ENCODE results near the gene B3GNT3. TPM values are rescaled to one million over a fixed set of nuclear protein-coding genes. Genes with fewer than 3 reads are reported as not detected.

The B3GNT3 gene
- total RNA-seq, 1 donor from 2014 or later: not detected

- Mint-ChIP-seq H3K9me3 (ENCODE audit: unreplicated experiment) (no peaks in the 10 kb centered on the region), H3K36me3 (ENCODE audit: unreplicated experiment) (no peaks in the 10 kb centered on the region), H3K4me3 (ENCODE audit: unreplicated experiment) (no peak overlapping the region), H3K27ac (ENCODE audit: unreplicated experiment) (no peak overlapping the region), H3K27me3 (ENCODE audit: unreplicated experiment) (no peaks in the 10 kb centered on the region), H3K4me1 (ENCODE audit: unreplicated experiment) (peaks cover 4% of the 10 kb centered on the region)
- DNase-seq (ENCODE audit: extremely low spot score, unreplicated experiment): no peak
- TF ChIP-seq CTCF (IDR thresholded peaks at IDR 0.05): no peak
These were observed 7.5 kb upstream of the B3GNT3 start for GRCh38 chr19:17787274-17787913.

- Mint-ChIP-seq H3K27me3 (ENCODE audit: unreplicated experiment) (peaks cover 3% of the 10 kb centered on the region), H3K36me3 (ENCODE audit: unreplicated experiment) (no peaks in the 10 kb centered on the region), H3K27ac (ENCODE audit: unreplicated experiment) (no peak overlapping the region), H3K9me3 (ENCODE audit: unreplicated experiment) (no peaks in the 10 kb centered on the region), H3K4me1 (ENCODE audit: unreplicated experiment) (peaks cover 4% of the 10 kb centered on the region), H3K4me3 (ENCODE audit: unreplicated experiment) (no peak overlapping the region)
- DNase-seq (ENCODE audit: extremely low spot score, unreplicated experiment): no peak
- TF ChIP-seq CTCF (IDR thresholded peaks at IDR 0.05): no peak
These were observed 6.3 kb upstream of the B3GNT3 start for GRCh38 chr19:17788632-17789031.

- H3K36me3 Mint-ChIP-seq (ENCODE audit: unreplicated experiment): no peaks in the 10 kb centered on the region
- H3K4me3 Mint-ChIP-seq (ENCODE audit: unreplicated experiment): no peak overlapping the region
- H3K27me3 Mint-ChIP-seq (ENCODE audit: unreplicated experiment): peaks cover 15% of the 10 kb centered on the region
- H3K4me1 Mint-ChIP-seq (ENCODE audit: unreplicated experiment): peaks cover 9% of the 10 kb centered on the region
- DNase-seq (ENCODE audit: extremely low spot score, unreplicated experiment): no peak
- TF ChIP-seq CTCF (IDR thresholded peaks at IDR 0.05): no peak
- H3K9me3 Mint-ChIP-seq (ENCODE audit: unreplicated experiment): no peaks in the 10 kb centered on the region
- H3K27ac Mint-ChIP-seq (ENCODE audit: unreplicated experiment): no peak overlapping the region
These were observed 4.7 kb upstream of the B3GNT3 start for GRCh38 chr19:17790059-17790780.

GRCh38 chr19:17794412-17794730 lies 567 bp upstream of the B3GNT3 start:
- Mint-ChIP-seq H3K4me1 (ENCODE audit: unreplicated experiment) (peaks cover 13% of the 10 kb centered on the region), H3K27me3 (ENCODE audit: unreplicated experiment) (peaks cover 18% of the 10 kb centered on the region), H3K4me3 (ENCODE audit: unreplicated experiment) (no peak overlapping the region)

More at GRCh38 chr19:17794412-17794730, 567 bp upstream of the B3GNT3 start:
- Mint-ChIP-seq H3K27ac (ENCODE audit: unreplicated experiment) (no peak overlapping the region), H3K36me3 (ENCODE audit: unreplicated experiment) (no peaks in the 10 kb centered on the region), H3K9me3 (ENCODE audit: unreplicated experiment) (no peaks in the 10 kb centered on the region)
- TF ChIP-seq CTCF (IDR thresholded peaks at IDR 0.05): no peak
- no peak for DNase-seq (ENCODE audit: extremely low spot score, unreplicated experiment)

All from osteocyte (in vitro differentiated cells).